MM.1S (cell line): ENCODE data around the gene CHST1.

Experiments
- DNase-seq: peaks from one replicate; pipeline ENCODE4 v3.0.0-alpha.2; 2015
- H2AFZ ChIP-seq: fragments of 300-600 bp; sonication (generic); 2 replicates; pipeline ENCODE4 v1.6.0; 2016; ENCODE audit warnings: antibody characterized with exemption, low read length
- H3F3A ChIP-seq: fragments of 300-600 bp; sonication (generic); 2 replicates; pipeline ENCODE4 v1.6.1; 2016; ENCODE audit warnings: mild to moderate bottlenecking, antibody characterized with exemption, low read length, moderate library complexity, mixed read lengths; ENCODE audit not compliant: insufficient read depth
- H3K27ac ChIP-seq: fragments of 300-600 bp; sonication (generic); 2 replicates; pipeline ENCODE4 v1.5.1; 2016; ENCODE audit warnings: mild to moderate bottlenecking, low read length
- H3K27me3 ChIP-seq: fragments of 300-600 bp; sonication (generic); replicated peaks from 2 replicates; pipeline ENCODE4 v1.6.0; 2016; ENCODE audit warnings: low read length; ENCODE audit not compliant: insufficient read depth
- H3K36me3 ChIP-seq: fragments of 300-600 bp; sonication (generic); replicated peaks from 2 replicates; pipeline ENCODE4 v1.6.1; 2016; ENCODE audit warnings: mild to moderate bottlenecking, low read length, mixed read lengths; ENCODE audit not compliant: insufficient read depth
- H3K4me1 ChIP-seq: fragments of 300-600 bp; sonication (generic); 2 replicates; pipeline ENCODE4 v1.6.1; 2016; ENCODE audit warnings: low read length, mixed read lengths
- H3K4me2 ChIP-seq: fragments of 300-600 bp; sonication (generic); 2 replicates; pipeline ENCODE4 v1.6.0; 2016; ENCODE audit warnings: low read depth, low read length
- H3K4me3 ChIP-seq: fragments of 300-600 bp; sonication (generic); 2 replicates; pipeline ENCODE4 v1.5.1; 2016; ENCODE audit warnings: low read length, mixed read lengths
- H3K79me2 ChIP-seq: fragments of 300-600 bp; sonication (generic); 2 replicates; pipeline ENCODE4 v1.6.1; 2016; ENCODE audit warnings: mixed run types, low read length, mixed read lengths
- H3K9ac ChIP-seq: fragments of 300-600 bp; sonication (generic); 2 replicates; pipeline ENCODE4 v1.6.1; 2016; ENCODE audit warnings: low read length, mixed read lengths
- H3K9me2 ChIP-seq: fragments of 300-600 bp; sonication (generic); replicated peaks from 2 replicates; pipeline ENCODE4 v1.6.1; 2016; ENCODE audit warnings: mild to moderate bottlenecking, low read length, mixed read lengths; ENCODE audit not compliant: insufficient read depth
- H3K9me3 ChIP-seq: fragments of 300-600 bp; sonication (generic); replicated peaks from 2 replicates; pipeline ENCODE4 v1.6.1; 2016; ENCODE audit warnings: mild to moderate bottlenecking, low read length, mixed read lengths; ENCODE audit not compliant: insufficient read depth
- H4K20me1 ChIP-seq: fragments of 300-600 bp; sonication (generic); 2 replicates; pipeline ENCODE4 v1.6.1; 2016; ENCODE audit warnings: mild to moderate bottlenecking, low read length, moderate library complexity, mixed read lengths; ENCODE audit not compliant: insufficient read depth
- EZH2 ChIP-seq: fragments of 300-600 bp; sonication (generic); optimal IDR thresholded peaks from 2 replicates; pipeline ENCODE3; 2017; ENCODE audit warnings: low read depth, mild to moderate bottlenecking, antibody characterized with exemption, low read length, mixed read lengths
- EZH2phosphoT487 ChIP-seq: fragments of 300-600 bp; sonication (generic); IDR thresholded peaks from 2 replicates; pipeline ENCODE4 v1.6.1; 2018; ENCODE audit warnings: antibody characterized with exemption, low read length
- TF ChIP-seq, protein P1 (sequence below): fragments of 300-600 bp; sonication (generic); IDR thresholded peaks from 2 replicates; pipeline ENCODE4 v1.5.1; 2016; ENCODE audit warnings: antibody characterized with exemption, low read length, mixed read lengths

Gene CHST1

DNA sequence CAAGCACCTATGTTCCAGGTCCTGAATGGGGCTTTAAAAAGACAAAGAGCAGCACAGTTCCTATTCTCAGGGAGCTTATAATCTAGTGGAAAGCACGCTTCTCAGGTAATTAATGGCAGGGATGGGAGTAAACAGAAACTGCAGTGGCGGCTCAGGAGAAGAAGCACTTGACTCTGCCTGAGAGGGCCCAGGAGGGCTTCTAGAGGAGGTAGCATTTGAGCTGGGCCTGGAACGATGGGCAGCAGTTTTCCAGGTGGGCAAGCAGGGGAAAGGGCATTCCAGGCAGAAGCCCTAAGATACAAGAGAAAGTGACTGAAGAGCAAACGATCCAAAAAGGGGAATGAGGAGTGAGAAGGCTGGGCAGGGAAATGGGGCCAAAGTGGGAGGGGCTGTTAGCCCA, 37.1 kb upstream of the CHST1 start:
- Histone ChIP-seq H2AFZ (no peak overlapping the region), H3K9me2 (no peaks in the 10 kb centered on the region), H3K4me1 (no peaks in the 10 kb centered on the region), H4K20me1 (no peaks in the 10 kb centered on the region), H3K4me2 (no peak overlapping the region), H3K4me3 (no peak overlapping the region), H3K9ac (no peak overlapping the region), H3K79me2 (no peaks in the 10 kb centered on the region), H3K36me3 (no peaks in the 10 kb centered on the region), H3K27me3 (no peaks in the 10 kb centered on the region), H3K9me3 (no peaks in the 10 kb centered on the region), H3F3A (no peaks in the 10 kb centered on the region), H3K27ac (no peak overlapping the region)
- TF ChIP-seq, protein P1, sequence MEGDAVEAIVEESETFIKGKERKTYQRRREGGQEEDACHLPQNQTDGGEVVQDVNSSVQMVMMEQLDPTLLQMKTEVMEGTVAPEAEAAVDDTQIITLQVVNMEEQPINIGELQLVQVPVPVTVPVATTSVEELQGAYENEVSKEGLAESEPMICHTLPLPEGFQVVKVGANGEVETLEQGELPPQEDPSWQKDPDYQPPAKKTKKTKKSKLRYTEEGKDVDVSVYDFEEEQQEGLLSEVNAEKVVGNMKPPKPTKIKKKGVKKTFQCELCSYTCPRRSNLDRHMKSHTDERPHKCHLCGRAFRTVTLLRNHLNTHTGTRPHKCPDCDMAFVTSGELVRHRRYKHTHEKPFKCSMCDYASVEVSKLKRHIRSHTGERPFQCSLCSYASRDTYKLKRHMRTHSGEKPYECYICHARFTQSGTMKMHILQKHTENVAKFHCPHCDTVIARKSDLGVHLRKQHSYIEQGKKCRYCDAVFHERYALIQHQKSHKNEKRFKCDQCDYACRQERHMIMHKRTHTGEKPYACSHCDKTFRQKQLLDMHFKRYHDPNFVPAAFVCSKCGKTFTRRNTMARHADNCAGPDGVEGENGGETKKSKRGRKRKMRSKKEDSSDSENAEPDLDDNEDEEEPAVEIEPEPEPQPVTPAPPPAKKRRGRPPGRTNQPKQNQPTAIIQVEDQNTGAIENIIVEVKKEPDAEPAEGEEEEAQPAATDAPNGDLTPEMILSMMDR = no peak
- no peak for TF ChIP-seq EZH2
- no peak for TF ChIP-seq EZH2phosphoT487
- DNase-seq = no peak

DNA sequence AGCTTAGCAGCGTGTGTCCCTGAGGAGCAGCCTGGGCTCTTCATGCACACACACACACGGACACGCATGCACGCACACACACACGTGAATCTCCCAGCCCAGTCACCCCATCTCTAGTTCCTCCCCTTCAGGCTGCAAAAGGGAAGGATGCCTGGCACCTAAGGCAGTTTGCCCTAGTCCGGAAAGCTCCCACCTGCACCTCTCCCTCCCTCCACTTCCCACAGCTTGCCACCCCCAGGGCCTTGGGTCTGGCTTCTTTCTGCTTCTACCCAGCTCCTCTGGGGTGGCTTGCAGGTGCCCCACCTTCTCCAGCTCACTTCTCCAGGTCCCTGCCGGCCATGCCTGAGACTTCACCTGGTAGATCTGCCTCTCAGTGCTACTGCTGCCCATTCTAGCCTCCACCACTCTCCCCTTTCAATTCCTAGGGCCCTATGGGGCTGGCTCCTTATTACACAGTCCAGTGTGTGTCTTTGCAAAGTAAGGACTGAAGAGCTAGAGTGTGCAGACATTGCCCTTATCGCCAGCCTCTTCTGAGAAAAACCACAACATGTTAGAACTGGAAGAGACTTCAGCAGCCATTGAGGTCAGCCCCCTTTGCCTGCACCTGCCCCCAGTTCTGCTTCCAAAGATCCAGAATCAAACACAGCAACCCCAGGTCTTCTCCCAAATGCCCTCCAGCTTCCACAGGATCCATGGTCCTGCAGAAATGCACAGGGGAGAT, 33.5 kb upstream of the CHST1 start:
- H3F3A ChIP-seq = no peaks in the 10 kb centered on the region
- H2AFZ ChIP-seq = no peak overlapping the region
- H3K79me2 ChIP-seq = no peaks in the 10 kb centered on the region
- TF ChIP-seq, protein P1 = no peak
- no peak for TF ChIP-seq EZH2
- no peak for TF ChIP-seq EZH2phosphoT487
- H3K36me3 ChIP-seq = no peaks in the 10 kb centered on the region
- no peaks in the 10 kb centered on the region for H3K27me3 ChIP-seq
- H3K4me1 ChIP-seq = no peaks in the 10 kb centered on the region
- H3K4me2 ChIP-seq = no peak overlapping the region
- H4K20me1 ChIP-seq = no peaks in the 10 kb centered on the region
- H3K4me3 ChIP-seq = no peak overlapping the region
- no peaks in the 10 kb centered on the region for H3K9me2 ChIP-seq
- H3K27ac ChIP-seq = no peak overlapping the region
- no peak for DNase-seq
- no peaks in the 10 kb centered on the region for H3K9me3 ChIP-seq
- no peak overlapping the region for H3K9ac ChIP-seq

DNA sequence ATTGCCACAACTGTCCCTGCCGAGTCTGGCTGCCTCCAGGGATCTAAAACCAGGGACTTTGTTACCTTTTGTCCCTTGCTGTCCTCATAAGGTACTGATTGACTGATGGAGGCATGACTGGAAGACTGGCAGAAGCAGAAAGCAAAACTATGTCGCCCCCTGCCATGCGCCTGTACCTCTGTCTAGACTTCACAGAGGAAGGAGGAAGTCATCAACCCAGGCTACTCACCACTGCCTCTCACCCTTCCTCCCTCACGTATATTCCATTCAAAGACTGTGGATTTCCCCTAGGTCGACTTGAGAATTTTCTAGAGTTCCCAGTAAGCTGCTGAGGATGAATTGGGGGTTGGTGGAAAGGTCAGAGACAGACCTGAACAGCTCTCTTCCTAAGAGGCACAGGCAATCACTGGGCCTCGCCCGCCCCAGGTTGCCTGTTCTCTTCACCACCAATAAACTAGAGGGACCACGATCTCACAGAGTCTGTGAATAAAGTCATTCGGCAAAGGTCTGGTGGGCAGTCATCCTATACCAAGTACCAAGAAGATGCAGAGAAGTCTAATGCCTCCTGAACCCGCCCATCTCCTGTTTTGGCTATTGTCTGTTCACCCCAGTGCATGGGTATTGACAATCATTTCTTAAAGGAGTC, 27.5 kb upstream of the CHST1 start:
- H3K27ac ChIP-seq = no peak overlapping the region
- no peak overlapping the region for H3K4me3 ChIP-seq
- TF ChIP-seq, protein P1 = no peak
- TF ChIP-seq EZH2 = no peak
- H3K9me2 ChIP-seq = no peaks in the 10 kb centered on the region
- DNase-seq = no peak
- H3K27me3 ChIP-seq = no peaks in the 10 kb centered on the region
- no peak overlapping the region for H3K4me2 ChIP-seq
- no peak overlapping the region for H2AFZ ChIP-seq
- no peaks in the 10 kb centered on the region for H3K4me1 ChIP-seq
- H3K9ac ChIP-seq = no peak overlapping the region
- no peaks in the 10 kb centered on the region for H4K20me1 ChIP-seq
- H3K9me3 ChIP-seq = no peaks in the 10 kb centered on the region
- no peaks in the 10 kb centered on the region for H3K36me3 ChIP-seq
- no peaks in the 10 kb centered on the region for H3F3A ChIP-seq
- H3K79me2 ChIP-seq = no peaks in the 10 kb centered on the region
